Measurements from ENCODE around the gene CLASP2.

The CLASP2 gene

DNA sequence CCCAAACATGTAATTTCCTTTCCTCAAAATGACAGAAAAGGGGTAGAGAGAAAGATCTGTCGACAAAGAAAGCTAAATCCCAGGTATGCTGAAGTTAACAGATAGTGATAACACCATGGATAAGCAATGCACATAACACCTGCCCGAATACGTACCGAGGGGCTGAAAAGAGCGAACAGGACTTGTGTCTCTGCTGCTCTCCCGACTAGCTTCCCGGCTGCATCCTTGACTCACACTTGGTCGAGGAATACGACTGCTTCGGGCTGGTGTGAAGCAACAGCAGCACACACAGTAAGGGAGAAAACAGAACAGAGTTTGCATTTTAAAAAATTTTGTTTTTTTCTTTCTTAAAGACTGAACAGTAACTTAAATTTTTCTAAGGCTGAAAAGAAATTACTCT is 136.4 kb downstream of the CLASP2 start:
- no peaks in the 10 kb centered on the region for H4K20me1 ChIP-seq (ENCODE audit: low read depth, low read length)
- peaks cover 2% of the 10 kb centered on the region; the same call in 1 of the 2 replicates for H3K36me3 ChIP-seq (ENCODE audit: low read length)
- H3K9ac ChIP-seq (ENCODE audit: low read length), result no peak overlapping the region
- H3K4me3 ChIP-seq (ENCODE audit: insufficient read depth, low read length, poor library complexity, severe bottlenecking), result no peak overlapping the region
- H3K9me3 ChIP-seq (ENCODE audit: insufficient read depth, low read length), result no peaks in the 10 kb centered on the region
- H3K9me2 ChIP-seq (replicated peaks; ENCODE audit: insufficient read depth, low read length), result no peaks in the 10 kb centered on the region
- no peak overlapping the region for H3K27ac ChIP-seq (ENCODE audit: low read depth, low read length)
- H3F3A ChIP-seq (ENCODE audit: insufficient read depth), result no peaks in the 10 kb centered on the region
- H3K27me3 ChIP-seq (ENCODE audit: low read length), result no peaks in the 10 kb centered on the region
- no peak overlapping the region for H2AFZ ChIP-seq (ENCODE audit: low read depth, low read length, severe bottlenecking)
- H3K4me2 ChIP-seq (ENCODE audit: low read depth, low read length, poor library complexity, severe bottlenecking), result no peak overlapping the region
- no peaks in the 10 kb centered on the region for H3K79me2 ChIP-seq (ENCODE audit: insufficient read depth, low read length)
- no peak for TF ChIP-seq EZH2phosphoT487 (conservative IDR thresholded peaks at IDR 0.05; ENCODE audit: low read length)
- TF ChIP-seq, protein P1, sequence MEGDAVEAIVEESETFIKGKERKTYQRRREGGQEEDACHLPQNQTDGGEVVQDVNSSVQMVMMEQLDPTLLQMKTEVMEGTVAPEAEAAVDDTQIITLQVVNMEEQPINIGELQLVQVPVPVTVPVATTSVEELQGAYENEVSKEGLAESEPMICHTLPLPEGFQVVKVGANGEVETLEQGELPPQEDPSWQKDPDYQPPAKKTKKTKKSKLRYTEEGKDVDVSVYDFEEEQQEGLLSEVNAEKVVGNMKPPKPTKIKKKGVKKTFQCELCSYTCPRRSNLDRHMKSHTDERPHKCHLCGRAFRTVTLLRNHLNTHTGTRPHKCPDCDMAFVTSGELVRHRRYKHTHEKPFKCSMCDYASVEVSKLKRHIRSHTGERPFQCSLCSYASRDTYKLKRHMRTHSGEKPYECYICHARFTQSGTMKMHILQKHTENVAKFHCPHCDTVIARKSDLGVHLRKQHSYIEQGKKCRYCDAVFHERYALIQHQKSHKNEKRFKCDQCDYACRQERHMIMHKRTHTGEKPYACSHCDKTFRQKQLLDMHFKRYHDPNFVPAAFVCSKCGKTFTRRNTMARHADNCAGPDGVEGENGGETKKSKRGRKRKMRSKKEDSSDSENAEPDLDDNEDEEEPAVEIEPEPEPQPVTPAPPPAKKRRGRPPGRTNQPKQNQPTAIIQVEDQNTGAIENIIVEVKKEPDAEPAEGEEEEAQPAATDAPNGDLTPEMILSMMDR (IDR thresholded peaks at IDR 0.05; ENCODE audit: insufficient read depth, low read length, poor library complexity, severe bottlenecking), result no peak

- no peaks in the 10 kb centered on the region for H3F3A ChIP-seq (ENCODE audit: insufficient read depth)
- no peaks in the 10 kb centered on the region for H3K9me2 ChIP-seq (replicated peaks; ENCODE audit: insufficient read depth, low read length)
- no peak overlapping the region for H3K4me2 ChIP-seq (ENCODE audit: low read depth, low read length, poor library complexity, severe bottlenecking)
- no peak overlapping the region for H3K9ac ChIP-seq (ENCODE audit: low read length)
- no peak overlapping the region for H2AFZ ChIP-seq (ENCODE audit: low read depth, low read length, severe bottlenecking)
- no peaks in the 10 kb centered on the region for H3K79me2 ChIP-seq (ENCODE audit: insufficient read depth, low read length)
- no peaks in the 10 kb centered on the region for H3K27me3 ChIP-seq (ENCODE audit: low read length)
- no peaks in the 10 kb centered on the region for H3K9me3 ChIP-seq (ENCODE audit: insufficient read depth, low read length)
- H3K4me3 ChIP-seq (ENCODE audit: insufficient read depth, low read length, poor library complexity, severe bottlenecking), result no peak overlapping the region
- H4K20me1 ChIP-seq (ENCODE audit: low read depth, low read length), result no peaks in the 10 kb centered on the region
- H3K36me3 ChIP-seq (ENCODE audit: low read length), result peaks cover 3% of the 10 kb centered on the region; the same call in 1 of the 2 replicates
- no peak overlapping the region for H3K27ac ChIP-seq (ENCODE audit: low read depth, low read length)
- TF ChIP-seq, protein P1 (IDR thresholded peaks at IDR 0.05; ENCODE audit: insufficient read depth, low read length, poor library complexity, severe bottlenecking), result no peak
- TF ChIP-seq EZH2phosphoT487 (conservative IDR thresholded peaks at IDR 0.05; ENCODE audit: low read length), result no peak
Observed at GRCh38 chr3:33579840-33580239, 138.2 kb downstream of the CLASP2 start.

DNA sequence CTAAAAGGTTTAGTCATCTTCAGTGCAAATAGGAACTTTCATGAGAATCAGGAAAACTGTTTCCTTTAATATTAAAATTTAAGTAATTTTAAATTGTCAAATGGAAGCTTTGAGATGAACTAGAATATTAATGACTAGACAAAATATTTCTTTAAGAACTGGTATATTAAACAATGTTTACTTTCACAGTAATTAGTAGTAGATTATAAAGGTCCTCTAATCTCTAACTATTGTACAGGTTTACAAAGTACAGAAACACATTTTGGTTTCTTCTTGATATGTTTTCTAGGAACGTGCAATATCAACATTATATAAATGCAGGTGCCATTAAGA is 138.9 kb downstream of the CLASP2 start:
- Histone ChIP-seq H3F3A (ENCODE audit: insufficient read depth) (no peaks in the 10 kb centered on the region), H4K20me1 (ENCODE audit: low read depth, low read length) (no peaks in the 10 kb centered on the region), H3K4me3 (ENCODE audit: insufficient read depth, low read length, poor library complexity, severe bottlenecking) (no peak overlapping the region), H3K36me3 (ENCODE audit: low read length) (peaks cover 10% of the 10 kb centered on the region; the same call in 1 of the 2 replicates), H3K79me2 (ENCODE audit: insufficient read depth, low read length) (no peaks in the 10 kb centered on the region), H3K4me2 (ENCODE audit: low read depth, low read length, poor library complexity, severe bottlenecking) (no peak overlapping the region), H2AFZ (ENCODE audit: low read depth, low read length, severe bottlenecking) (no peak overlapping the region), H3K9me2 (replicated peaks; ENCODE audit: insufficient read depth, low read length) (no peaks in the 10 kb centered on the region), H3K27ac (ENCODE audit: low read depth, low read length) (no peak overlapping the region), H3K27me3 (ENCODE audit: low read length) (no peaks in the 10 kb centered on the region), H3K9ac (ENCODE audit: low read length) (no peak overlapping the region), H3K9me3 (ENCODE audit: insufficient read depth, low read length) (no peaks in the 10 kb centered on the region)
- no peak for TF ChIP-seq EZH2phosphoT487 (conservative IDR thresholded peaks at IDR 0.05; ENCODE audit: low read length)
- TF ChIP-seq, protein P1 (IDR thresholded peaks at IDR 0.05; ENCODE audit: insufficient read depth, low read length, poor library complexity, severe bottlenecking), result no peak

Measured in SU-DHL-6 (cell line).